H54 (cell line): ENCODE results near the gene FN3KRP.

Experiments used
- DNase-seq: peaks from one replicate; pipeline ENCODE4 v3.0.0; 2011; ENCODE audit warnings: low spot score, mixed read lengths; ENCODE audit not compliant: insufficient read length
- FAIRE-seq: peaks from 3 replicates; lab custom pipeline; 2011; peaks lifted over from hg19 to GRCh38; lab: Jason Lieb, UNC
- POLR2A ChIP-seq: IDR thresholded peaks from 2 replicates; pipeline ENCODE4 v1.6.1; 2011; ENCODE audit warnings: low read depth, mild to moderate bottlenecking, low read length

Gene FN3KRP

GRCh38 chr17:82693168-82693867 lies 23.2 kb upstream of the FN3KRP start:
- no peak for DNase-seq
- no peak for TF ChIP-seq POLR2A
- FAIRE-seq: no peak

DNA sequence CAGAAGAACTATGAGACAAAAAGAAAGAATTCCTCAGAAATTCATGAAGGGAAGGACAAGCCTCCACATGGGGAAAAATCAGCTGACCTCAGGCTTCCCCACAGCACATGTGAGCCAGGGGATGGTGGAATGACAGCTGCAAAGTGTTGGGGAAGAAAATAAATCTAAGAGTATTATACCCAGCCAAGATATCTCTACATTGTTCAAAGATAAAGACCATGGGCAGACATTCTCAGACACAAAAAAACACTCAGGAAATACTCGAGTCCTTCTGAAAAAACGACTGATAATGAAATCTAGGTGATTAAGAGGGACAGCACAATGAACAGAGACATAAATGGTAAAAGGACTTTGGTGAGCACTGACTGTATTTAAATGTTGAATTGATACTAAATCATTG lies 21.9 kb upstream of the FN3KRP start:
- DNase-seq: no peak
- FAIRE-seq: no peak
- no peak for TF ChIP-seq POLR2A

DNA sequence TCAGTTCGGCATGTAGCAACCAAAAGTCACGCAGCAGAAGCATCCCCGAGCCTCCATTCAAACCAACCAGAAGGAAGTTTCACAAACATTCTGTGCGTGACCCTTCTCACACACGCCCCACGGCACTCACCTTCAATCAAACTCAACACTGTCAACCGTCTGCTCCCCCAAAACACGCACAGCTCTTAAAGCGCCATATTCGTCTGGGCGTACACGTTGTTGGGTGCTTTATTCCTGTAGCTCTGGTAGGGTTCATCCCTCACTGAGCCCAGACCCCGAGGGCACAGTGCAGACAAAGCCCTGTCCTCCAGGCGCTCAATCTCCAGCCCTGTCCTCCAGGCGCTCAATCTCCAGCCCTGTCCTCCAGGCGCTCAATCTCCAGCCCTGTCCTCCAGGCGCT lies 20.2 kb upstream of the FN3KRP start:
- FAIRE-seq (no peak), DNase-seq (no peak)
- no peak for TF ChIP-seq POLR2A

- no peak for TF ChIP-seq POLR2A
- DNase-seq (no peak), FAIRE-seq (no peak)
Observed at GRCh38 chr17:82696916-82697807, 19.3 kb upstream of the FN3KRP start.

- TF ChIP-seq POLR2A: no peak
- DNase-seq (no peak), FAIRE-seq (no peak)
Observed at GRCh38 chr17:82697808-82698064, 18.8 kb upstream of the FN3KRP start.

DNA sequence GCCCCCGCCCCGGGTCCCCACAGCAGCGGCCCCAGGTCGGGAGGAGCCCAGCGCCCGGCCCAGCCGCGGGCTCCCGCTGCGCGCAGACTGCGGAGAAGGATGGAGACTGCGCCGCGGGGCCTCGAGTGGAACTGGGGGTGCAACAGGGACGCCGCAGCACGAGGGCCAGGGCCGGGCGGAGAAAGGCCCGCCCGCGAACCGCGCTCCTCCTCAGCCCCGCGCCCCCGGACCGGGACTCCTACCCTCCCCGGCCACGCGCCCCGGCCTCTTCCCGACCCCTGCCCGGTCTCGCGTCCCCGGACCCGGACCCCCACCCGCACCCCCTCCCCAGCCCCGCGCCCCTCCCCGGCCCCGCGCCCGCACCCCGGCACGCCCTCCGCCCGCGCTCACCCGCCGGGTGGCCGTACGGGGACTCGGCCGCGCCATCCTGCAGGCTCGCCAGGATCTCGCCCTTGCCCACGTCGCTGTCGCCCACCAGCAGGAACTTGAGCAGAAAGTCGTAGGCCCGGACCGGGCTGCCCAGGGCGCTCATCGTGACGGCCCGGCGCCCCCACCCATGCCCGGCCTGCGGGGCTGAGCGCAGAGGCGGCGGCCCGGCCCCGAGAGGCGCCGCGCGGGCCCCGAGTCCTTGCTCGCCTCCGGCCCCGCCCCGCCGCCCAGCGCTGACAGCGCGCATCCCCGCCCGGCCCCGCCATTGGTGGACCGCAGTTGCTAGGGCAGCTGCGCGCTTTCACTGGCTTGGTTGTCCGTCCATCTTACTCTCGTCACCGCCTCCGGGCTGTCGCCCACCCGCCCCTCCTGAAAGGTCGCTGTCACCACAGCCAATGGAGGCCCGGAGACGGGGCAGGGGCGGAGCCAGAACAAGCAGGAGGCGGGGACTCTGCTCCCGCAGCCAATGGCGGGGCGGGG lies 18.2 kb upstream of the FN3KRP start, which contains the start of gene RAB40B:
Gene RAB40B (minus strand): TSS at position 634 of the 909 bp plus-strand sequence. CDS start 102 bp downstream, at position 532.
- FAIRE-seq (no peak), DNase-seq (peak; percentile 100)
- TF ChIP-seq POLR2A: peak; percentile 74

GRCh38 chr17:82698974-82699442 lies 17.5 kb upstream of the FN3KRP start:
- no peak for TF ChIP-seq POLR2A
- DNase-seq (no peak), FAIRE-seq (no peak)

DNA sequence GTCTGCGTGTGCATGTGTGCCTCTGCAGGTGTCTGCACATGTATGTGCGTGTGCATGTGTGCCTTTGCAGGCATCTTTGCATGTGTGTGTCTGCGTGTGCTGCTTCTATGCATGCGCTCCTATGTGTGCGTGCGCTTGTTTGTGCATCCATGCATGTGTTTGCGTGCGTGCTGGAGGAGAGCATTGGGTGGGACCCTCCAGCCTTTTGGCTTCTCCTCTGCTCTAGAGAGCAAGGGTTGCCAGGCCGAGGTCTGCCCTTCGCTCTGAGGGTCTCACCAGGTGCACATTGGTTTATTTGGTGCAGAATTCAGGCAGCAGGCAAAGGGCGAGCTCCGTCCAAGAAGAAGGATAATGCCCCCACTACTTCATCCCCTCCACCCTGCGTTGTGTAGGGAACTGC lies 17.0 kb upstream of the FN3KRP start:
- FAIRE-seq (no peak), DNase-seq (no peak)
- TF ChIP-seq POLR2A: no peak

DNA sequence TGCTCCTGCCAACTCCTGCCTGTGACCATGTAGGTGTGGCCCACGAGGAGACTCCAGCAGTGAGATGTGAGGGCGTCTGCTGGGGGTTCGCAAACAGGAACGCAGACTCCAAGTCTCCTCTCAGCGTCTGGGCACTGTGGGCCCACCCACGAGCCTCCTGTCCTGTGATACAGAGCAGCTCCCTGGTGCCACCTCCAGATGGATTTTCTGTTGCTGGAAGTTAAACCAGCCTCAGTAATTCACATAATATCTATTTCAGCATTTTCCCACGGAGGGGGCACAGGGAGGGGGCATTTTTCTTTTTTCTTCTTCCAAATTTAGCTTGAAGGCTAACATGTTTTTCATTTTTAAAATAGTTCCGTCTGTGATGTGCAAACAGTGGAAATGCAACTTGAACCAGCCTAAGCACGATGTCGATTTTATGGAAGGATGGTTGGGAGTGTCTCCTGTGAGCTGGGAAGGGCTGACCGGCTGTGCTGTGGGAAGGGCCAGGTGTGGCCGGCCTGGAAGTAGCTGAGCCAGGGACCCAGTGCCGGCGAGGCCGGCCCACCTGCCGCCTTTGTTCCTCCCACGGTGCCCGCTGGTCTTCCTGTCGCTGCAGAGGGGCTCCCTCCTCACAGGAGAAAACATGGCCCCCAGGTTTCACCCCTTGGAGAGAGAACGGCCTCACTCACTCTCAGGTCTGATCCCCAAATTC lies 14.1 kb upstream of the FN3KRP start:
- FAIRE-seq: no peak
- no peak for DNase-seq
- TF ChIP-seq POLR2A: no peak

DNA sequence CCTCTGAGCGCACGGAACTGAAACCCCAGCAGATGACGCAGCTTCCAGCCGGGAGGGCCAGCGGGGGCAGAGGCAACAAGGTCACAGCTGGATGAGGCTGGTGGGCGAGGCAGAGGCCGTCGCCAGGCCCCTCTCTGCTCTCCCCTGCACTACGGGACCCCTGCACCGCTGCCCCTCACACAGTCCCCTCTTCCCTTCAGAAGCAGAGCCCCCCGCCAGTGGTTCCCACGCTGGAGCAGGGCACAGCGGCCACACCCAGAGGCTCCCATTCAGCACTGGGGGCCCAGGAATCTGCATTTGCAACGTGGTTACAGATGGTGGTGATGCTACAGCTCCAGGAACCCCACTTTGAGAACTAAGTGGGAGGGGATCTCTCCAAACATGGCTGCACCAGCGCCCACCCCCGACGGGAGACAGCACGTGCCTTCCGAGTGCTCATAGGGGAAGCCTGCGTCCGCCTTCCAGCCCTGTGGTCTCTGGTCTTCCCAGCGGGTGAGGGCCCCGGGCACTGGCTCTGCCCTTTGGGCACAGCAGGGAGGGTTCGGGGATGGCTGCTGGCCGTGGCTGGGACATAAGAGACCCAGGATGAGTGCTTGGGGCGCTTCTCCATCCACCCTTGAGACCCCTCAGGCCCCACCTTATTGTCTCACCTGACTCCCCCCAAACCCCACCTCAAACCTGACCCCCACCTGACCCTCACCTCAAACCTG lies 13.3 kb upstream of the FN3KRP start:
- FAIRE-seq (no peak), DNase-seq (no peak)
- TF ChIP-seq POLR2A: no peak

DNA sequence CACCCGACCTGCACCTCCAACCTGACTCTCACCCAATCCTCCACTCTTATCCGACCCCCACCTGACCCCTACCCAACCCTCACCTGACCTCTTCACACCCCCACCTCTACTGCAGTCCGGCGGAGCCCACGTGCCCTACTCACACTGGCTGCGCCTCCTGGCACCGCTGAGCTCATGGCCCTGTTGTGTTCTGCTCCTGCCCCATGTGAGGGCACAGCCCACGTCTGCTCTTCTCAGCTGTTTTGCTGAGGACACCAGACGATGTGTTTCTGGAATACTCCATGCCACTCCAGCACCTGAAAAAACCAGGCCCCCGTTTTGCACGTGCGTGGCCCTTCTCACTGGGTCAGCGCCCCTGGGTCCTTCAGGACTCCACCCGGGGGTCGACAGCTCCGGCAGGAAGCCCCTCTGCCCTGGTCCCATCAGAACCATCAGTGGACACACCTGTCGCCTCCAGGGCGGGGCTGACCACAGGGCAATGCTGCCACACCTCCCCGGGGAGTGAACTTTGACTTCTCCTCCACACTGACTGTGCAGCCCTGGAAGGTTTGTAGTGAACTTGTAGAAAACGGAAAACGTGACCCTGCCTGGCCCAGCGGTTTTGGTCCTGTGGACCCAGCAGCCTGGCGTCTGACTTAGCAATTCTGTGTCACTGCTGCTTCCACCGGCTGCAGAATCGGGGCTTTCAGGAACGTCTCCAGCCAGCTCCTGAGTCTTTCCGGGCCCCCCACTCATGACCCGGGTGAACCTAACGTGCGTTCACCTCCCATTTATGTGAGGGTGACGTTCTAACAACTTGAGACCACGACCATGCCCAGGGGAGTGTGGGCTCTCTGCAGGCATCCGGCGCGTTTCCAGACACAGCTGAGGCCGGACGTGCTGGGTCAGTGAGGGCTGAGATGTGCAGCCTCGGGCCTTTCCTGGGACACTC lies 12.3 kb upstream of the FN3KRP start:
- no peak for TF ChIP-seq POLR2A
- FAIRE-seq: no peak
- no peak for DNase-seq

DNA sequence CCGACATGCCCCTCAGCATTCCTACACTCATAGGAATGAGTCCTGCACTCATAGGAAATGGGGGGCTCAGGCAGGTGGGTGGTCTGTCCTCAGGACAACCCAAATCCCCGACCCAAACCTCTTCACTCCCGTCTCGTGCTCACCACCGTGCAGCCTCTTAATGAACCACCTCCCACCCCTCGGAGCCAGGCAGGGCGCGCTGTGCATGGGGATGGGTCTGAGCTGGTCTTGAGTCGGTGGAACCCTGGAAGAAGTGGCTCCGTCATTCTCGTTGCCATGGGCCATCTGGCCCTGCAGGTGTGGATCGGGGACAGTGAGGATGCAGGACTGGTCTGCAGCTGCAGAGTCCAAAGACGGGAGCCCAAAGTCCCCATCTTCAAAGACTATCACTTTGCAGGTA lies 11.6 kb upstream of the FN3KRP start:
- TF ChIP-seq POLR2A: no peak
- DNase-seq (no peak), FAIRE-seq (no peak)
